IMR-90 (cell line): Measurements from ENCODE around the gene DENND1A. TPM values are rescaled to one million over a fixed set of nuclear protein-coding genes. Genes with fewer than 3 reads are reported as not detected.

Source experiments
- ATAC-seq: fragments of 200-7000 bp; cut with Tn5 transposase; 2 replicates; pipeline ENCODE4 v1.9.1; 2020; ENCODE audit warnings: low read depth, mild to moderate bottlenecking, moderate library complexity
- BruUV-seq: library from RNA; stranded (reverse); fragments of 400-500 nt; replicated peaks from 2 replicates; lab custom pipeline; 2021; lab: Mats Ljungman, UMichigan
- CTCF ChIA-PET: fragments of 300-600 bp; formaldehyde crosslinking; extraction: SDS; loops from one replicate; lab custom pipeline; 2021; ENCODE audit warnings: antibody characterized with exemption; lab: Yijun Ruan, JAX
- POLR2A ChIA-PET: fragments of 300-600 bp; sonication (Branson Sonifier 250); formaldehyde crosslinking; loops from one replicate; lab custom pipeline; 2022; ENCODE audit warnings: antibody characterized with exemption; ENCODE audit not compliant: unreplicated experiment; lab: Charles Lee
- DNase-seq: peaks from one replicate; pipeline ENCODE4 v3.0.0; 2013
- H2AFZ ChIP-seq: replicated peaks from 2 replicates; pipeline ENCODE3; 2013; ENCODE audit warnings: low read length, mild to moderate bottlenecking; ENCODE audit not compliant: poor library complexity
- H2AK5ac ChIP-seq: 2 replicates; pipeline ENCODE4 v1.6.1; 2013; ENCODE audit warnings: low read depth, low read length, inconsistent platforms
- H2AK9ac ChIP-seq: replicated peaks from 2 replicates; pipeline ENCODE3; 2013; ENCODE audit warnings: mild to moderate bottlenecking, low read depth, low read length, moderate library complexity; ENCODE audit not compliant: poor library complexity
- H2BK120ac ChIP-seq: 2 replicates; pipeline ENCODE4 v1.6.1; 2013; ENCODE audit warnings: low read depth, low read length, inconsistent platforms
- H2BK15ac ChIP-seq: 3 replicates; pipeline ENCODE4 v1.6.1; 2013; ENCODE audit warnings: low read depth, low read length, inconsistent platforms
- H2BK20ac ChIP-seq: 2 replicates; pipeline ENCODE4 v1.6.1; 2013; ENCODE audit warnings: low read depth, mild to moderate bottlenecking, inconsistent platforms, low read length, moderate library complexity
- H2BK5ac ChIP-seq: 2 replicates; pipeline ENCODE4 v1.6.1; 2013; ENCODE audit warnings: mild to moderate bottlenecking, low read depth, low read length, inconsistent platforms; ENCODE audit not compliant: poor library complexity, severe bottlenecking
- H3K14ac ChIP-seq: replicated peaks from 2 replicates; pipeline ENCODE4 v1.6.1; 2013; ENCODE audit warnings: low read depth, low read length, inconsistent platforms
- H3K18ac ChIP-seq: 2 replicates; pipeline ENCODE4 v1.6.1; 2013; ENCODE audit warnings: low read depth, low read length, control low read depth
- H3K23ac ChIP-seq: 2 replicates; pipeline ENCODE4 v1.6.1; 2013; ENCODE audit warnings: low read depth, low read length, inconsistent platforms
- H3K27ac ChIP-seq: 2 replicates; pipeline ENCODE4 v1.5.1; 2013; ENCODE audit warnings: mild to moderate bottlenecking, control low read depth, low read length; ENCODE audit not compliant: insufficient read depth
- H3K27me3 ChIP-seq: 2 replicates; pipeline ENCODE4 v1.6.1; 2013; ENCODE audit warnings: low read length; ENCODE audit not compliant: control insufficient read depth, insufficient read depth
- H3K36me3 ChIP-seq: 2 replicates; pipeline ENCODE4 v1.6.1; 2013; ENCODE audit warnings: low read length, mixed read lengths; ENCODE audit not compliant: control insufficient read depth, insufficient read depth
- H3K4ac ChIP-seq: 2 replicates; pipeline ENCODE4 v1.6.1; 2013; ENCODE audit warnings: low read depth, low read length, inconsistent platforms
- H3K4me1 ChIP-seq: 2 replicates; pipeline ENCODE4 v1.6.1; 2013; ENCODE audit warnings: low read length, mixed read lengths; ENCODE audit not compliant: control insufficient read depth, insufficient read depth
- H3K4me2 ChIP-seq: 2 replicates; pipeline ENCODE4 v1.6.1; 2013; ENCODE audit warnings: low read depth, mild to moderate bottlenecking, control low read depth, low read length, moderate library complexity
- H3K4me3 ChIP-seq: 2 replicates; pipeline ENCODE4 v1.5.1; 2013; ENCODE audit warnings: low read depth, mild to moderate bottlenecking, control low read depth, low read length, moderate library complexity; ENCODE audit not compliant: insufficient read depth
- H3K56ac ChIP-seq: 2 replicates; pipeline ENCODE4 v1.6.1; 2013; ENCODE audit warnings: low read length, inconsistent platforms; ENCODE audit not compliant: insufficient read depth; ENCODE audit errors: extremely low read depth
- H3K79me1 ChIP-seq, 2 experiments: 2 replicates each; pipeline ENCODE4 v1.6.1; 2013; ENCODE audit warnings: low read length in 2 of 2, inconsistent platforms in 1 of 2, low read depth in 1 of 2
- H3K9ac ChIP-seq: 2 replicates; pipeline ENCODE4 v1.6.1; 2013; ENCODE audit warnings: low read depth, low read length, control low read depth
- H3K9me1 ChIP-seq: 2 replicates; pipeline ENCODE4 v1.6.1; 2013; ENCODE audit warnings: low read length, inconsistent platforms; ENCODE audit not compliant: insufficient read depth
- H3K9me3 ChIP-seq: 2 replicates; pipeline ENCODE4 v1.6.1; 2013; ENCODE audit warnings: low read length; ENCODE audit not compliant: control insufficient read depth, insufficient read depth
- H4K20me1 ChIP-seq: 2 replicates; pipeline ENCODE4 v1.6.1; 2013; ENCODE audit warnings: low read length, inconsistent platforms; ENCODE audit not compliant: insufficient read depth
- H4K5ac ChIP-seq: 2 replicates; pipeline ENCODE4 v1.6.1; 2013; ENCODE audit warnings: mild to moderate bottlenecking, low read depth, low read length, control low read depth
- H4K8ac ChIP-seq, 2 experiments: 2 replicates each; pipeline ENCODE4 v1.6.1; 2013; ENCODE audit warnings: low read depth in 2 of 2, low read length in 2 of 2, control low read depth in 1 of 2, inconsistent platforms in 1 of 2
- H4K91ac ChIP-seq: 2 replicates; pipeline ENCODE4 v1.6.1; 2013; ENCODE audit warnings: low read depth, low read length, inconsistent platforms; ENCODE audit not compliant: insufficient read depth
- BHLHE40 ChIP-seq: fragments of 150-350 bp; IDR thresholded peaks from 2 replicates; pipeline ENCODE4 v1.6.1; 2016; ENCODE audit warnings: mild to moderate bottlenecking, low read depth, low read length
- CEBPB ChIP-seq: IDR thresholded peaks from 2 replicates; pipeline ENCODE4 v1.6.1; 2012; ENCODE audit warnings: low read depth, low read length, improper control_type of control experiment
- CHD1 ChIP-seq: IDR thresholded peaks from 2 replicates; pipeline ENCODE4 v1.6.1; 2012; ENCODE audit warnings: low read depth, low read length, improper control_type of control experiment
- FOS ChIP-seq: fragments of 150-350 bp; IDR thresholded peaks from 2 replicates; pipeline ENCODE4 v1.6.1; 2016; ENCODE audit warnings: low read depth, low read length
- MXI1 ChIP-seq: IDR thresholded peaks from 2 replicates; pipeline ENCODE4 v1.6.1; 2012; ENCODE audit warnings: low read depth, mild to moderate bottlenecking, low read length, moderate library complexity, borderline replicate concordance
- NFE2L2 ChIP-seq: fragments of 150-350 bp; IDR thresholded peaks from 2 replicates; pipeline ENCODE4 v1.6.1; 2016; ENCODE audit warnings: low read depth, mild to moderate bottlenecking, low read length
- RAD21 ChIP-seq: IDR thresholded peaks from 2 replicates; pipeline ENCODE4 v1.6.1; 2012; ENCODE audit warnings: low read length, improper control_type of control experiment
- RCOR1 ChIP-seq: IDR thresholded peaks from 2 replicates; pipeline ENCODE4 v1.6.1; 2012; ENCODE audit warnings: mild to moderate bottlenecking, low read length, improper control_type of control experiment; ENCODE audit not compliant: insufficient replicate concordance
- RFX5 ChIP-seq: IDR thresholded peaks from 2 replicates; pipeline ENCODE4 v1.8.0; 2012; ENCODE audit warnings: low read depth, mild to moderate bottlenecking, low read length, moderate library complexity
- whole genome bisulfite sequencing, 2 experiments: methylation state at CpG; one replicate each; pipeline versions ENCODE4 v1.1.5 to v1.1.7; 2013; ENCODE audit warnings: missing lambda C conversion rate in 2 of 2; ENCODE audit not compliant: insufficient read length in 1 of 2; ENCODE audit errors: extremely low coverage in 2 of 2; 5-methylcytosine and 5-hydroxymethylcytosine counted together
- dilution Hi-C: fragments of 300-500 bp; cut with HindIII; formaldehyde crosslinking; loops from one replicate; pipeline ENCODE4 v1.14.3; 2018; ENCODE audit warnings: low sequenced_read_pairs; ENCODE audit not compliant: unreplicated experiment
- in situ Hi-C: fragments of 300-500 bp; cut with MboI; formaldehyde crosslinking; loops from 3 replicates; pipeline ENCODE4 v1.14.3; 2019; ENCODE audit warnings: low sequenced_read_pairs, inconsistent platforms, mixed read lengths
- intact Hi-C: fragments of 100-400 bp; cut with micrococcal nuclease; formaldehyde crosslinking; loops from 2 replicates; pipeline ENCODE4 v1.10.0; 2022
- polyA plus RNA-seq, 3 experiments: library from polyadenylated mRNA; depleted of rRNA; stranded (reverse); fragments of >200 nt; gene quantifications; 2 replicates each; pipeline ENCODE4 v1.2.3, GENCODE V29; 2012; ENCODE audit warnings: low replicate concordance in 1 of 3
- total RNA-seq: library from RNA; depleted of rRNA; stranded (reverse); fragments of >200 nt; gene quantifications from 2 replicates; pipeline ENCODE4 v1.2.3, GENCODE V29; 2012
- TF ChIP-seq, protein P1 (sequence below): fragments of 150-350 bp; IDR thresholded peaks from 2 replicates; pipeline ENCODE4 v1.6.1; 2017; ENCODE audit warnings: mild to moderate bottlenecking, antibody characterized with exemption, low read length, low read depth
- TF ChIP-seq, protein P2 (sequence below): conservative IDR thresholded peaks from 2 replicates; pipeline ENCODE4 v1.5.1; 2012; ENCODE audit warnings: mild to moderate bottlenecking, low read depth, low read length, improper control_type of control experiment
- TF ChIP-seq, protein P3 (sequence below): fragments of 150-350 bp; IDR thresholded peaks from 2 replicates; pipeline ENCODE4 v1.6.1; 2016; ENCODE audit warnings: low read depth, mild to moderate bottlenecking, low read length, moderate library complexity, borderline replicate concordance

Gene DENND1A
- total and polyA plus RNA-seq, 2 of the 4 experiments (the other 2 are of a cell fraction), result 21.4 to 27.6 TPM

DNA sequence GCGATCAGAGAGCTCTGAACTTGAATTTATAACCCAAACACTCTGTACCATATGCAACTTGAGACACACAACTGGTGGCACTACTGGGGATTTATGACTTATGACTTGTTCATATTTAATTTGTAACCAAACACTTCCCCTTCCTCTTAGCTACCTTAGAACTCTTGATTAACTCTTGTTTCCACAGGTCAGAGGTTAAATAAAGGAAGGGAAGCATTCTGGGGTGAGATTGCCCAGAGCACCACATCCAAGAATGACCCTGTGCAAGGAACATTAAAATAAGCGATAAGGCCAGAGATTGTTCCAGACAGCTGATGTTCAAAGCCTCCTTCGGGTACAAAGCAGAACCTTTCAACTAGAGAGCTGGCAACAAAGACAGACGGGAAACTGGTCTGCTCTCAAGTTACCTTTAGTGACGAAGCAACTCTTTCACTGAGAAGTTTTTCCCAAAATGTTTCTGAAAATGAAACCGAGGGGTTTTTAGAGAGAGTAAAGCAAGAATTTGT, 242.6 kb downstream of the DENND1A start:
- H3K4ac ChIP-seq, result no peak overlapping the region
- H4K8ac ChIP-seq, result no peak overlapping the region
- H3K9me1 ChIP-seq, result no peaks in the 10 kb centered on the region
- no peak overlapping the region for H2BK120ac ChIP-seq
- H2BK15ac ChIP-seq, result no peak overlapping the region
- no peak overlapping the region for H2BK20ac ChIP-seq
- no peaks in the 10 kb centered on the region for H3K27me3 ChIP-seq
- intact Hi-C loops, result no loop called here
- H3K18ac ChIP-seq, result no peak overlapping the region
- no CpG with 5 or more reads among the region's 6 CpGs for WGBS, 2 experiments
- H4K20me1 ChIP-seq, result no peaks in the 10 kb centered on the region
- H3K9me3 ChIP-seq, result no peaks in the 10 kb centered on the region
- in situ Hi-C loops, result no loop called here
- H3K14ac ChIP-seq, result no peak overlapping the region
- H4K5ac ChIP-seq, result no peak overlapping the region
- dilution Hi-C loops, result no loop called here
- DNase-seq (no peak), ATAC-seq (no peak)
- H3K56ac ChIP-seq, result no peak overlapping the region
- no peak overlapping the region for H2AFZ ChIP-seq
- no peak overlapping the region for H4K91ac ChIP-seq
- no peaks in the 10 kb centered on the region for H3K79me1 ChIP-seq
- ChIA-PET CTCF (interaction anchor here (0.6 kb wide), 3 partner anchors 48 to 55 kb away, joined by 3 to 4 read pairs (median 3); no protein-coding TSS in a partner anchor), POLR2A (no interaction called here)
- no peak overlapping the region for H3K4me3 ChIP-seq
- H3K4me1 ChIP-seq, result no peaks in the 10 kb centered on the region
- BruUV-seq, result no TSS peak
- H3K9ac ChIP-seq, result no peak overlapping the region
- no peak overlapping the region for H2BK5ac ChIP-seq
- no peak overlapping the region for H3K27ac ChIP-seq
- no peak overlapping the region for H2AK9ac ChIP-seq
- H3K36me3 ChIP-seq, result no peaks in the 10 kb centered on the region
- H2AK5ac ChIP-seq, result no peak overlapping the region
- H3K23ac ChIP-seq, result no peak overlapping the region
- no peak overlapping the region for H3K4me2 ChIP-seq
- TF ChIP-seq NFE2L2 (no peak), BHLHE40 (no peak), MXI1 (no peak), FOS (no peak), RAD21 (no peak), RFX5 (no peak), RCOR1 (no peak), CEBPB (no peak), CHD1 (no peak)
- TF ChIP-seq, protein P1, sequence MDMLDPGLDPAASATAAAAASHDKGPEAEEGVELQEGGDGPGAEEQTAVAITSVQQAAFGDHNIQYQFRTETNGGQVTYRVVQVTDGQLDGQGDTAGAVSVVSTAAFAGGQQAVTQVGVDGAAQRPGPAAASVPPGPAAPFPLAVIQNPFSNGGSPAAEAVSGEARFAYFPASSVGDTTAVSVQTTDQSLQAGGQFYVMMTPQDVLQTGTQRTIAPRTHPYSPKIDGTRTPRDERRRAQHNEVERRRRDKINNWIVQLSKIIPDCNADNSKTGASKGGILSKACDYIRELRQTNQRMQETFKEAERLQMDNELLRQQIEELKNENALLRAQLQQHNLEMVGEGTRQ, result no peak
- TF ChIP-seq, protein P2, sequence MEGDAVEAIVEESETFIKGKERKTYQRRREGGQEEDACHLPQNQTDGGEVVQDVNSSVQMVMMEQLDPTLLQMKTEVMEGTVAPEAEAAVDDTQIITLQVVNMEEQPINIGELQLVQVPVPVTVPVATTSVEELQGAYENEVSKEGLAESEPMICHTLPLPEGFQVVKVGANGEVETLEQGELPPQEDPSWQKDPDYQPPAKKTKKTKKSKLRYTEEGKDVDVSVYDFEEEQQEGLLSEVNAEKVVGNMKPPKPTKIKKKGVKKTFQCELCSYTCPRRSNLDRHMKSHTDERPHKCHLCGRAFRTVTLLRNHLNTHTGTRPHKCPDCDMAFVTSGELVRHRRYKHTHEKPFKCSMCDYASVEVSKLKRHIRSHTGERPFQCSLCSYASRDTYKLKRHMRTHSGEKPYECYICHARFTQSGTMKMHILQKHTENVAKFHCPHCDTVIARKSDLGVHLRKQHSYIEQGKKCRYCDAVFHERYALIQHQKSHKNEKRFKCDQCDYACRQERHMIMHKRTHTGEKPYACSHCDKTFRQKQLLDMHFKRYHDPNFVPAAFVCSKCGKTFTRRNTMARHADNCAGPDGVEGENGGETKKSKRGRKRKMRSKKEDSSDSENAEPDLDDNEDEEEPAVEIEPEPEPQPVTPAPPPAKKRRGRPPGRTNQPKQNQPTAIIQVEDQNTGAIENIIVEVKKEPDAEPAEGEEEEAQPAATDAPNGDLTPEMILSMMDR, result no peak
- TF ChIP-seq, protein P3, sequence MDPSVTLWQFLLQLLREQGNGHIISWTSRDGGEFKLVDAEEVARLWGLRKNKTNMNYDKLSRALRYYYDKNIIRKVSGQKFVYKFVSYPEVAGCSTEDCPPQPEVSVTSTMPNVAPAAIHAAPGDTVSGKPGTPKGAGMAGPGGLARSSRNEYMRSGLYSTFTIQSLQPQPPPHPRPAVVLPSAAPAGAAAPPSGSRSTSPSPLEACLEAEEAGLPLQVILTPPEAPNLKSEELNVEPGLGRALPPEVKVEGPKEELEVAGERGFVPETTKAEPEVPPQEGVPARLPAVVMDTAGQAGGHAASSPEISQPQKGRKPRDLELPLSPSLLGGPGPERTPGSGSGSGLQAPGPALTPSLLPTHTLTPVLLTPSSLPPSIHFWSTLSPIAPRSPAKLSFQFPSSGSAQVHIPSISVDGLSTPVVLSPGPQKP, result no peak
